HepG2 (cell line): ENCODE data around the gene LINC00237. TPM values are rescaled to one million over a fixed set of nuclear protein-coding genes. Genes with fewer than 3 reads are reported as not detected.

Experiments used
- ARNT ChIP-seq: fragments of 450-650 bp; IDR thresholded peaks from 2 replicates; pipeline ENCODE4 v1.6.1; 2017
- ATM ChIP-seq: fragments of 450-650 bp; IDR thresholded peaks from 2 replicates; pipeline ENCODE4 v1.7.1; 2017; ENCODE audit warnings: mild to moderate bottlenecking, borderline replicate concordance
- CAMTA2 ChIP-seq: sonication (generic); formaldehyde crosslinking; IDR thresholded peaks from 2 replicates; pipeline ENCODE4 v1.4.0; 2020; ENCODE audit warnings: mild to moderate bottlenecking, missing genetic modification reagents, borderline replicate concordance
- CEBPB ChIP-seq: IDR thresholded peaks from 2 replicates; pipeline ENCODE4 v1.6.1; 2011; ENCODE audit warnings: low read depth, low read length, improper control_type of control experiment, borderline replicate concordance
- CHD2 ChIP-seq: IDR thresholded peaks from 2 replicates; pipeline ENCODE4 v1.6.1; 2011; ENCODE audit warnings: low read depth, low read length, improper control_type of control experiment
- DNMT1 ChIP-seq: sonication (generic); formaldehyde crosslinking; IDR thresholded peaks from 2 replicates; pipeline ENCODE4 v1.5.1; 2020; ENCODE audit warnings: mild to moderate bottlenecking, missing genetic modification reagents
- ELF1 ChIP-seq: sonication (generic); formaldehyde crosslinking; IDR thresholded peaks from 2 replicates; pipeline ENCODE4 v1.4.0; 2020; ENCODE audit warnings: missing genetic modification reagents
- GLI4 ChIP-seq: sonication (generic); formaldehyde crosslinking; IDR thresholded peaks from 2 replicates; pipeline ENCODE4 v1.5.1; 2020; ENCODE audit warnings: missing genetic modification reagents, mild to moderate bottlenecking, moderate library complexity, borderline replicate concordance
- HMG20B ChIP-seq: conservative IDR thresholded peaks from 2 replicates; pipeline ENCODE4 v1.6.1; 2016; ENCODE audit warnings: missing genetic modification reagents, missing compliant biosample characterization
- HNRNPL ChIP-seq: fragments of 200-400 bp; formaldehyde crosslinking; IDR thresholded peaks from 2 replicates; pipeline ENCODE4 v1.6.1; 2017; ENCODE audit warnings: mild to moderate bottlenecking, low read depth, low read length
- MATR3 ChIP-seq: sonication (generic); formaldehyde crosslinking; IDR thresholded peaks from 2 replicates; pipeline ENCODE4 v1.4.0; 2020; ENCODE audit warnings: missing genetic modification reagents
- MED8 ChIP-seq: sonication (generic); formaldehyde crosslinking; IDR thresholded peaks from 2 replicates; pipeline ENCODE4 v1.8.1; 2023; ENCODE audit warnings: mild to moderate bottlenecking, missing genetic modification reagents; ENCODE audit not compliant: insufficient replicate concordance
- RAD21 ChIP-seq: fragments of 450-650 bp; formaldehyde crosslinking; IDR thresholded peaks from 2 replicates; pipeline ENCODE4 v1.5.0; 2020; ENCODE audit warnings: mild to moderate bottlenecking
- SIN3A ChIP-seq: IDR thresholded peaks from 2 replicates; pipeline ENCODE4 v1.6.1; 2011; ENCODE audit warnings: low read depth, mild to moderate bottlenecking, control low read depth, low read length, borderline replicate concordance
- TARDBP ChIP-seq: sonication (generic); formaldehyde crosslinking; IDR thresholded peaks from 2 replicates; pipeline ENCODE4 v1.8.0; 2022; ENCODE audit warnings: mild to moderate bottlenecking, missing genetic modification reagents
- TCF12 ChIP-seq, 2 experiments: fragments of 450-650 bp in 1 of 2; sonication (generic) in 1 of 2; formaldehyde crosslinking in 1 of 2; IDR thresholded peaks; 2 replicates each; pipeline versions ENCODE4 v1.6.1 to v1.8.0; 2017 to 2022; ENCODE audit warnings: antibody characterized with exemption in 1 of 2, mild to moderate bottlenecking in 1 of 2, missing genetic modification reagents in 1 of 2, moderate library complexity in 1 of 2
- ZFX ChIP-seq: sonication (generic); formaldehyde crosslinking; IDR thresholded peaks from 2 replicates; pipeline ENCODE4 v1.4.0; 2020; ENCODE audit warnings: mild to moderate bottlenecking, low read depth, missing genetic modification reagents, moderate library complexity
- ZNF10 ChIP-seq: sonication (generic); formaldehyde crosslinking; IDR thresholded peaks from 2 replicates; pipeline ENCODE4 v1.4.0; 2020; ENCODE audit warnings: mild to moderate bottlenecking, low read depth, missing genetic modification reagents, borderline replicate concordance
- ZNF101 ChIP-seq: sonication (generic); formaldehyde crosslinking; IDR thresholded peaks from 2 replicates; pipeline ENCODE4 v1.4.0; 2020; ENCODE audit warnings: mild to moderate bottlenecking, low read depth, missing genetic modification reagents, borderline replicate concordance
- ZNF136 ChIP-seq: sonication (generic); formaldehyde crosslinking; IDR thresholded peaks from 2 replicates; pipeline ENCODE4 v1.8.1; 2022; ENCODE audit warnings: low read depth, mild to moderate bottlenecking, moderate library complexity, missing genetic modification reagents
- ZNF460 ChIP-seq: sonication (generic); formaldehyde crosslinking; IDR thresholded peaks from 2 replicates; pipeline ENCODE4 v1.5.1; 2020; ENCODE audit warnings: missing genetic modification reagents, mild to moderate bottlenecking, borderline replicate concordance
- ZNF598 ChIP-seq: sonication (generic); formaldehyde crosslinking; IDR thresholded peaks from 2 replicates; pipeline ENCODE4 v1.5.1; 2020; ENCODE audit warnings: mild to moderate bottlenecking, missing genetic modification reagents, borderline replicate concordance
- ZNF616 ChIP-seq: sonication (generic); formaldehyde crosslinking; IDR thresholded peaks from 2 replicates; pipeline ENCODE4 v1.5.0; 2020; ENCODE audit warnings: low read depth, mild to moderate bottlenecking, missing genetic modification reagents
- polyA plus RNA-seq, 8 experiments: library from polyadenylated mRNA; depleted of rRNA in 3 of 8; stranded (reverse) in 7 of 8; unstranded in 1 of 8; fragments of >200 nt; fragmentation: Illumina TruSeq in 4 of 8; extraction: Trizol in 4 of 8; gene quantifications; 2 replicates each; pipeline versions ENCODE4 v1.2.1 to v1.2.3, GENCODE V29; 2011 to 2016; ENCODE audit warnings: low read depth in 4 of 8, missing spikeins in 1 of 8, mixed read lengths in 1 of 8; ENCODE audit not compliant: insufficient read depth in 1 of 8
- total RNA-seq, 5 experiments: library from RNA; depleted of rRNA; stranded (reverse); fragments of >200 nt; fragmentation: Illumina TruSeq; extraction: Trizol; gene quantifications; 2 replicates each; pipeline ENCODE4 v1.2.3, GENCODE V29; 2016; ENCODE audit warnings: low read depth in 1 of 5
- TF ChIP-seq, protein P1 (sequence below): sonication (generic); formaldehyde crosslinking; IDR thresholded peaks from 2 replicates; pipeline ENCODE4 v1.5.0; 2020; ENCODE audit warnings: missing genetic modification reagents, mild to moderate bottlenecking, borderline replicate concordance
- TF ChIP-seq, protein P2 (sequence below): sonication (generic); formaldehyde crosslinking; IDR thresholded peaks from 2 replicates; pipeline ENCODE4 v1.5.1; 2020; ENCODE audit warnings: missing genetic modification reagents, mild to moderate bottlenecking, borderline replicate concordance
- TF ChIP-seq, protein P3 (sequence below): sonication (generic); formaldehyde crosslinking; IDR thresholded peaks from 2 replicates; pipeline ENCODE4 v1.8.0; 2022; ENCODE audit warnings: mild to moderate bottlenecking, missing genetic modification reagents, moderate library complexity
- TF ChIP-seq, protein P4 (sequence below): sonication (generic); formaldehyde crosslinking; IDR thresholded peaks from 2 replicates; pipeline ENCODE4 v1.8.0; 2022; ENCODE audit warnings: mild to moderate bottlenecking, missing genetic modification reagents, moderate library complexity

LINC00237 gene
- total and polyA plus RNA-seq, 2 of the 13 experiments (the other 11 are each of a cell fraction or from before 2014, with no cell fraction given): not detected

DNA sequence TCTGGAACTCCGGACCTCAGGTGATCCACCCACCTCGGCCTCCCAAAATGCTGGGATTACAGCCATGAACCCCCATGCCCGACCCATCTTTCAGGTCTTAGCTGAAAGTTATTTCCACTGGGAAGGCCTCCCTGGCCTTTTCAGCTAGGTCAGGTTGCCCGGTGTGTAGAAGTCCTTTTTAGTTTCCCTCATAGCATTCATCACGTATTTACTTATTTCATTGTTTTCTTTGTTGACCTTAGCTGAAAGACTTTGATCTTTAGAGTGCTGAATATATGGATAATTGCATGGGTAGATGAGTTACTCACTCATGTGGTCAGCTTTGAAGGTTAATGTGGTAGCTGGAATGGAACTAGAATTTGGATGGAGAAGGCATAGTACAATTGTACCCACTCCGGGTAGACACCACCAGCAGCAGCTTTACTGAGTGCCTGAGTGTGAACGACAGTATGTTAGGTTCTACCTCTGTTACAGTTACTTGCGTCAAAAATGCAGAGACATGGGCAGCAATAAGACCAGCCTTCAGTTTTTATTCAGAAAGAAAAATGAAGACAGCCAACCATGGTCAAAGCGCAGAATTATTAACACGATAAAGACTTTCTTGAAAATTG, 28.8 kb upstream of the LINC00237 start (continued):
- TF ChIP-seq HNRNPL: no peak
- TF ChIP-seq MATR3 (CRISPR knock-in tag): no peak
- no peak for TF ChIP-seq ARNT
- no peak for TF ChIP-seq CAMTA2 (CRISPR knock-in tag)
- TF ChIP-seq SIN3A: no peak; the same call in 1 of the 2 replicates
- TF ChIP-seq HMG20B (CRISPR knock-in tag): peak; percentile 97
- TF ChIP-seq ELF1 (CRISPR knock-in tag): peak; percentile 37; the same call in 1 of the 2 replicates
- TF ChIP-seq CHD2: no peak
- peak; percentile 73 for TF ChIP-seq RAD21 (CRISPR knock-in tag)
- TF ChIP-seq, protein P1, sequence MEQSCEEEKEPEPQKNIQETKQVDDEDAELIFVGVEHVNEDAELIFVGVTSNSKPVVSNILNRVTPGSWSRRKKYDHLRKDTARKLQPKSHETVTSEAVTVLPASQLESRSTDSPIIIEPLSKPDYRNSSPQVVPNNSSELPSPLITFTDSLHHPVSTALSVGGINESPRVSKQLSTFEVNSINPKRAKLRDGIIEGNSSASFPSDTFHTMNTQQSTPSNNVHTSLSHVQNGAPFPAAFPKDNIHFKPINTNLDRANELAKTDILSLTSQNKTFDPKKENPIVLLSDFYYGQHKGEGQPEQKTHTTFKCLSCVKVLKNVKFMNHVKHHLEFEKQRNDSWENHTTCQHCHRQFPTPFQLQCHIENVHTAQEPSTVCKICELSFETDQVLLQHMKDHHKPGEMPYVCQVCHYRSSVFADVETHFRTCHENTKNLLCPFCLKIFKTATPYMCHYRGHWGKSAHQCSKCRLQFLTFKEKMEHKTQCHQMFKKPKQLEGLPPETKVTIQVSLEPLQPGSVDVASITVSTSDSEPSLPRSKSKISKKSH: no peak
- no peak for TF ChIP-seq ZNF101 (CRISPR knock-in tag)
- TF ChIP-seq ZNF10: no peak
- TF ChIP-seq ZNF598 (CRISPR knock-in tag): no peak
- TF ChIP-seq ZNF616 (CRISPR knock-in tag): no peak
- TF ChIP-seq, protein P2, sequence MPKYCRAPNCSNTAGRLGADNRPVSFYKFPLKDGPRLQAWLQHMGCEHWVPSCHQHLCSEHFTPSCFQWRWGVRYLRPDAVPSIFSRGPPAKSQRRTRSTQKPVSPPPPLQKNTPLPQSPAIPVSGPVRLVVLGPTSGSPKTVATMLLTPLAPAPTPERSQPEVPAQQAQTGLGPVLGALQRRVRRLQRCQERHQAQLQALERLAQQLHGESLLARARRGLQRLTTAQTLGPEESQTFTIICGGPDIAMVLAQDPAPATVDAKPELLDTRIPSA (CRISPR knock-in tag): no peak; the same call in 1 of the 2 replicates
- TF ChIP-seq, protein P3, sequence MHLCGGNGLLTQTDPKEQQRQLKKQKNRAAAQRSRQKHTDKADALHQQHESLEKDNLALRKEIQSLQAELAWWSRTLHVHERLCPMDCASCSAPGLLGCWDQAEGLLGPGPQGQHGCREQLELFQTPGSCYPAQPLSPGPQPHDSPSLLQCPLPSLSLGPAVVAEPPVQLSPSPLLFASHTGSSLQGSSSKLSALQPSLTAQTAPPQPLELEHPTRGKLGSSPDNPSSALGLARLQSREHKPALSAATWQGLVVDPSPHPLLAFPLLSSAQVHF (CRISPR knock-in tag): 0 out of 2 replicates have a peak, but pooled peaks have one; percentile 43
- TF ChIP-seq TARDBP: peak; percentile 94
- TF ChIP-seq ZNF460 (CRISPR knock-in tag): no peak
- TF ChIP-seq, protein P4, sequence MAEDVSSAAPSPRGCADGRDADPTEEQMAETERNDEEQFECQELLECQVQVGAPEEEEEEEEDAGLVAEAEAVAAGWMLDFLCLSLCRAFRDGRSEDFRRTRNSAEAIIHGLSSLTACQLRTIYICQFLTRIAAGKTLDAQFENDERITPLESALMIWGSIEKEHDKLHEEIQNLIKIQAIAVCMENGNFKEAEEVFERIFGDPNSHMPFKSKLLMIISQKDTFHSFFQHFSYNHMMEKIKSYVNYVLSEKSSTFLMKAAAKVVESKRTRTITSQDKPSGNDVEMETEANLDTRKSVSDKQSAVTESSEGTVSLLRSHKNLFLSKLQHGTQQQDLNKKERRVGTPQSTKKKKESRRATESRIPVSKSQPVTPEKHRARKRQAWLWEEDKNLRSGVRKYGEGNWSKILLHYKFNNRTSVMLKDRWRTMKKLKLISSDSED: no peak
- TF ChIP-seq TCF12 (IDR thresholded peaks at IDR 0.05): no peak
- no peak for TF ChIP-seq TCF12 (CRISPR knock-in tag; IDR thresholded peaks at IDR 0.05)
- peak; percentile 85; the same call in 1 of the 2 replicates for TF ChIP-seq GLI4 (CRISPR knock-in tag)
- peak; percentile 75 for TF ChIP-seq ZFX (CRISPR knock-in tag)
- TF ChIP-seq ZNF136: no peak; the same call in 1 of the 2 replicates
- TF ChIP-seq ATM: no peak
- peak; percentile 57 for TF ChIP-seq MED8 (CRISPR knock-in tag)
- no peak for TF ChIP-seq DNMT1
- TF ChIP-seq CEBPB: peak; percentile 47; the same call in 1 of the 2 replicates
